Mucosa of descending colon (tissue), 3 donors: ENCODE results near the gene ZNF318. TPM values are rescaled to one million over a fixed set of nuclear protein-coding genes. Genes with fewer than 3 reads are reported as not detected.

Experiments
- ATAC-seq: fragments of 200-7000 bp; cut with Tn5 transposase; one replicate; pipeline ENCODE4 v1.9.1; 2020; ENCODE audit warnings: mild to moderate bottlenecking, moderate library complexity
- DNase-seq, 3 donors: peaks; one replicate each; pipeline ENCODE4 v3.0.0-alpha.2; 2020
- H3K36me3 ChIP-seq: fragments of 200-600 bp; one replicate; pipeline ENCODE4 v1.8.0; 2021; ENCODE audit warnings: low read depth, mild to moderate bottlenecking
- H3K4me1 ChIP-seq: fragments of 200-600 bp; one replicate; pipeline ENCODE4 v1.8.0; 2021; ENCODE audit warnings: low read depth, mild to moderate bottlenecking
- H3K4me3 ChIP-seq: fragments of 200-600 bp; one replicate; pipeline ENCODE4 v1.8.0; 2021; ENCODE audit warnings: mild to moderate bottlenecking
- H3K9me3 ChIP-seq: fragments of 200-600 bp; one replicate; pipeline ENCODE4 v1.8.0; 2021; ENCODE audit warnings: mild to moderate bottlenecking
- intact Hi-C, 2 donors: fragments of 100-400 bp; cut with DNase I in 1 of 2; cut with micrococcal nuclease in 1 of 2; formaldehyde crosslinking; loops; one replicate each; pipeline versions ENCODE4 v1.11.0 to v1.11.1; 2022; cut with DNase I, micrococcal nuclease
- total RNA-seq, 3 donors: library from RNA; stranded (reverse); fragmentation: NEBNext Ultra II Directional in 2 of 3; extraction: Animal tissue kit (Norgen Biotek cat#: 25700) in 2 of 3; gene quantifications; one replicate each; pipeline versions ENCODE4 v1.2.1 to v1.2.4, GENCODE V29; 2021 to 2023
- TF ChIP-seq, protein P1 (sequence below): fragments of 200-600 bp; IDR thresholded peaks from one replicate; pipeline ENCODE4 v1.8.0; 2022; ENCODE audit warnings: antibody characterized with exemption, mild to moderate bottlenecking
- donor health status: DM: no; HTN: no; CAD: no; lungs with moderate emphysema.
- donor health status: DM: no; HTN: no; CAD: no.
- donor health status: DM: no; HTN: yes; CAD: no.

Gene ZNF318
- total RNA-seq, 3 donors from 2014 or later, result 12.4 to 24.3 (median 16.9) TPM

DNA sequence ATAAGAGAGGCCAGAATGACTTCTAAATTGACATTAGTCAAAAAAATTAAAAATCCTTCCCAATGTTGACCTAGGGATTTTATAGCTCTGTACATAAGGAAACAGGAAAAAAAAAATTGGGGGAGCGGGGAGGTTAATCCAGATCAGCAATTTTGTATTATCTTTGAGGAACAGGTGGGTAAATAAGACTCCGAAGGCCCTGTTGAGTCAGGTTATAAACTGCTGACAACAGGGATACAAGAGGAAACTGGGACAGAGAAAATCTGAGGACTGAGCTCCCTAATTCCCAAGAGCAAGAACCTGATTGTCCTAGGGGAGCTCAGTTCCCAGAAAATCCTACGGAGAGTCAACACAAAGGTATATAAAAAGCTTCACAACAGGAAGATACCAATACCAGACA is 34.0 kb downstream of the ZNF318 start:
- ATAC-seq, result peak; percentile 90
- Histone ChIP-seq H3K9me3 (no peaks in the 10 kb centered on the region), H3K4me1 (peaks cover 7% of the 10 kb centered on the region), H3K36me3 (no peaks in the 10 kb centered on the region), H3K4me3 (no peak overlapping the region)
- intact Hi-C loops, result loop anchor here (5.0 to 10.0 kb wide), 2 partner anchors 71 to 73 kb away; no protein-coding TSS in a partner anchor
- TF ChIP-seq, protein P1, sequence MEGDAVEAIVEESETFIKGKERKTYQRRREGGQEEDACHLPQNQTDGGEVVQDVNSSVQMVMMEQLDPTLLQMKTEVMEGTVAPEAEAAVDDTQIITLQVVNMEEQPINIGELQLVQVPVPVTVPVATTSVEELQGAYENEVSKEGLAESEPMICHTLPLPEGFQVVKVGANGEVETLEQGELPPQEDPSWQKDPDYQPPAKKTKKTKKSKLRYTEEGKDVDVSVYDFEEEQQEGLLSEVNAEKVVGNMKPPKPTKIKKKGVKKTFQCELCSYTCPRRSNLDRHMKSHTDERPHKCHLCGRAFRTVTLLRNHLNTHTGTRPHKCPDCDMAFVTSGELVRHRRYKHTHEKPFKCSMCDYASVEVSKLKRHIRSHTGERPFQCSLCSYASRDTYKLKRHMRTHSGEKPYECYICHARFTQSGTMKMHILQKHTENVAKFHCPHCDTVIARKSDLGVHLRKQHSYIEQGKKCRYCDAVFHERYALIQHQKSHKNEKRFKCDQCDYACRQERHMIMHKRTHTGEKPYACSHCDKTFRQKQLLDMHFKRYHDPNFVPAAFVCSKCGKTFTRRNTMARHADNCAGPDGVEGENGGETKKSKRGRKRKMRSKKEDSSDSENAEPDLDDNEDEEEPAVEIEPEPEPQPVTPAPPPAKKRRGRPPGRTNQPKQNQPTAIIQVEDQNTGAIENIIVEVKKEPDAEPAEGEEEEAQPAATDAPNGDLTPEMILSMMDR, result no peak
- peak in 1 of 3 donors; percentile 12 for DNase-seq

DNA sequence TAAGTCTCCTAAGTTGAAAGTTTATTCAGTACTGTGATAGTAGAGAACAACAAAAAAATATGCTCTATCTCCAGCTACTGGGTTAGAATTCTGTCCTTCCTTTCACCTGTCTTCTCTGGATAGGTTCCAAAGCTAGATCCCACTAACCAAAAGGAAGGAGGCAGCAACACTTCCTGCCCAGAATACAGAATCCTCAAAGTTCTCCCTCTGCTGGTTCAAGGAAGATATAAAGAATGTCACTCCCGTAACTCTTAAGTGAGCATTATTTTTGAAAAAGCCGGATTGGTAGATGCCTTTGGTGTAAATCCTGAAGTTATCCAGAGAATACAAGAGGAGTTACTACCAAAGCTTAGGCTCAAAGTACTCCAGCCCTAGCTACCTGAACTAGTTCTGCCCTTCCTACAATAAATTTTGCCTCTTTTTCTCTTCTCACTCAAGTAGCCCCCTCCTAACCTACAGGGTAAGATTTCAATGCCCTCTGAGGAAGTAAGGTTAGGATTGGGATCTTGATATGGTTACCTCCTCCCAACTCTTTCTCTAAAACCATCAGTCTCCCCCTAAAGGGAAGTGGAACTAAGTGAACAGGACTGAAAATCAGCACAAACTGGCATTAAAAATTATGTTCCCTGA is 34.9 kb downstream of the ZNF318 start:
- Histone ChIP-seq H3K36me3 (no peaks in the 10 kb centered on the region), H3K4me3 (no peak overlapping the region), H3K4me1 (peaks cover 7% of the 10 kb centered on the region), H3K9me3 (no peaks in the 10 kb centered on the region)
- ATAC-seq (peak; percentile 82), DNase-seq (peak in 1 of 3 donors; percentile 20)
- TF ChIP-seq, protein P1, result peak; percentile 26
- intact Hi-C loops, result loop anchor here (5.0 to 10.0 kb wide), 2 partner anchors 70 to 72 kb away; no protein-coding TSS in a partner anchor

GRCh38 chr6:43331891-43332290 is 37.6 kb downstream of the ZNF318 start:
- DNase-seq (no peak), ATAC-seq (no peak)
- H3K9me3 ChIP-seq, result no peaks in the 10 kb centered on the region
- no peak overlapping the region for H3K4me3 ChIP-seq
- no peaks in the 10 kb centered on the region for H3K36me3 ChIP-seq
- intact Hi-C loops, result loop anchor here in 1 of 2 donors (10.0 kb wide), 1 partner anchor 67 kb away; no protein-coding TSS in a partner anchor
- H3K4me1 ChIP-seq, result peaks cover 7% of the 10 kb centered on the region
- TF ChIP-seq, protein P1, result no peak

- TF ChIP-seq, protein P1, result no peak
- DNase-seq (no peak), ATAC-seq (no peak)
- Histone ChIP-seq H3K36me3 (no peaks in the 10 kb centered on the region), H3K4me1 (peaks cover 7% of the 10 kb centered on the region), H3K9me3 (no peaks in the 10 kb centered on the region), H3K4me3 (no peak overlapping the region)
- intact Hi-C loops, result loop anchor here in 1 of 2 donors (10.0 kb wide), 1 partner anchor 67 kb away; no protein-coding TSS in a partner anchor
Observed at GRCh38 chr6:43331470-43331869, 38.0 kb downstream of the ZNF318 start.

DNA sequence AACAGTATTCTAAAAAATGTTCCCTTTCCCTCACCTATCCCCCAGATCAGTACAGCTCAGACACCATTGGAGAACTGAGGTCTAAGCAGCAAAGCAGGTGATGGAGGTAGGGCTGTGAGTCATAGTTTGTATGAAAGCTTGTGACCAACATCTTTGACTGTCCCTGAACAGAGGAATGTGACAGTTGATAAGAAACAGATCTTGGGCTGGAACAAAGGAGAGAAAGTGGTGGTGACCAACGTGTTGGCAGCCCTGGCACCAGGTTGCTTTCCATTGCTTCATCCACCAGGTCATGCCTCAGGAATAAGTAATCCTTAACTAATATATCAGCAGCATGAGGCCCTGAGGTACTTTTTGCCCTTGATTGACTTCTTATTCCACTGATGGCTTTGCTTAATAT is 40.9 kb downstream of the ZNF318 start:
- TF ChIP-seq, protein P1, result no peak
- H3K4me1 ChIP-seq, result no peaks in the 10 kb centered on the region
- DNase-seq (no peak), ATAC-seq (peak; percentile 46)
- no peaks in the 10 kb centered on the region for H3K36me3 ChIP-seq
- no peak overlapping the region for H3K4me3 ChIP-seq
- intact Hi-C loops, result no loop called here
- H3K9me3 ChIP-seq, result no peaks in the 10 kb centered on the region
